Hepatic stellate cell (primary cell): ENCODE results near the gene PPP3CA.
"Not testable (repeated sequence)": the region's sequence is repeated elsewhere in the genome, so short reads cannot be mapped to it uniquely, and the experiment has no call there.

Source experiments
- DNase-seq: peaks from one replicate; pipeline ENCODE4 v3.0.0; 2011; ENCODE audit warnings: low spot score

Gene PPP3CA

GRCh38 chr4:101208171-101208570, 139.2 kb downstream of the PPP3CA start:
- DNase-seq = no peak

- no peak for DNase-seq
Measured at GRCh38 chr4:101205916-101206315, 141.4 kb downstream of the PPP3CA start.

- no peak for DNase-seq
Measured at GRCh38 chr4:101201421-101201820, 145.9 kb downstream of the PPP3CA start.

DNA sequence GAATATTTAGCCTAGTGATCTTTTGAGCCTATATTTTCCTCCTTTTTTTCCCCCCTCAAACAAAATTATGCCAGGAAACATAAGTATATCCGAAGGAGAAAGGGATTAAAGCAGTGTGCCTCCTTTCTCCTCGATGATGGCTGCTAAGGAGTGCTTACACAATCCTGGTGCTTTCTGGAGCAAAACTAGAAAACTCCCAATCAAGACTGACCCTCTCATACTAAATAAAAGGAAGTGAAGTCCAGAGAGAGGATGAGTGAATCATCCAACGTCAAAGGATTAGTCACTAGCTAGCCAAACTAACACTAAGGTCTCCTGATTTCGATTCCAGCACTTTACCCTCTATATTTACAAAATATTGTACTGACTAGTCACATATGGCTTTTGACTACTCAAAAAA, 146.8 kb downstream of the PPP3CA start:
- peak; percentile 32 for DNase-seq

- DNase-seq = no peak
Measured at GRCh38 chr4:101199507-101200285, 147.6 kb downstream of the PPP3CA start.

DNA sequence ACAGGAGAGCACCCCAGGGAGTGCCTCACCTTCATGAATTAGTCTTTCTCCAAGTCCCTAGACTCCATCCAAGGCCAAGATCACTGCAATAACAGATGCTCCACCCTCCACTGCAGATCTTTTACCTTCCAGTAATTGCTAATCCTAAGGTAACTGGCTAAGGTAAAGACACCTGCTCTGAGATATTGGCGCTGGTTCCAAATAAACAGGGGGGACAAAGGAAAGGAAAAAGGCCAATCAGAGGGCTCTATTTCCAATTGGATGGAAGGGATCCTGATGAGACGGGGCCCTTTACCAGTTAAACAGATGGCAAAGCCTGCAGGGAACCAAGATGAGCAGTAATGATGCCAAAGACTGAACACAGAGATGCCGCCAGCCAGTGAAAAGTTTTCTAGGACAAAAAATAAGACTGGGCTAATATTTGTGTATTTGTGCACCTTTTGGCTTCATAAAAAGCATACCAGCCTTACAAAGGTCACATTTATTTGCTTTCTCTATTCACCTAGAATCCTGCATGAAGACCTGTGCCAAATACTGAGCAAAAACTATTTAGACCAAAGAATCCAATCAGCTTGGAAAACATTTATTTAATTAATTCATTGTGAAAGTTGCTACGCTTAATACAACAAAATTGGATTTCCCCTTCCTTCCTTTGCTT, 148.5 kb downstream of the PPP3CA start:
- no peak for DNase-seq

GRCh38 chr4:101197350-101197749, 150.0 kb downstream of the PPP3CA start:
- DNase-seq = no peak

DNA sequence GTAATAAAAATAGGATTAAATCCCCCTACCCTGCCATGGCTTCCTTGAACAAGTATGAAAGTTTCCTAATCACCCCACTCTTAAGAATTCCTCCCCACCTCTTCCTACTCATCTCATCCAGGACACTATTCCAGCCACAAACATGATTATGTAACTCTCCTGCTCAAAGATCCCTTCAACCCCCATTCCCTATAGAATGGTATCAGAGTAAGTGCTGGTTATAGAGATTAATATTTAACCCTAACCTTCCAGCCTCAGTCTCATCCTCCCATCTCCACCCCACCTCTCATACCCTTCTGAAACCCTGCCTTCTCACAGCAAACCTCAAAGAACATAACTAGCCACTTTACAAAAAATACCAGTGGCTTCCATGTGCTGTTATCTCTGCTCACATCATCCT, 155.1 kb downstream of the PPP3CA start:
- DNase-seq = no peak

DNA sequence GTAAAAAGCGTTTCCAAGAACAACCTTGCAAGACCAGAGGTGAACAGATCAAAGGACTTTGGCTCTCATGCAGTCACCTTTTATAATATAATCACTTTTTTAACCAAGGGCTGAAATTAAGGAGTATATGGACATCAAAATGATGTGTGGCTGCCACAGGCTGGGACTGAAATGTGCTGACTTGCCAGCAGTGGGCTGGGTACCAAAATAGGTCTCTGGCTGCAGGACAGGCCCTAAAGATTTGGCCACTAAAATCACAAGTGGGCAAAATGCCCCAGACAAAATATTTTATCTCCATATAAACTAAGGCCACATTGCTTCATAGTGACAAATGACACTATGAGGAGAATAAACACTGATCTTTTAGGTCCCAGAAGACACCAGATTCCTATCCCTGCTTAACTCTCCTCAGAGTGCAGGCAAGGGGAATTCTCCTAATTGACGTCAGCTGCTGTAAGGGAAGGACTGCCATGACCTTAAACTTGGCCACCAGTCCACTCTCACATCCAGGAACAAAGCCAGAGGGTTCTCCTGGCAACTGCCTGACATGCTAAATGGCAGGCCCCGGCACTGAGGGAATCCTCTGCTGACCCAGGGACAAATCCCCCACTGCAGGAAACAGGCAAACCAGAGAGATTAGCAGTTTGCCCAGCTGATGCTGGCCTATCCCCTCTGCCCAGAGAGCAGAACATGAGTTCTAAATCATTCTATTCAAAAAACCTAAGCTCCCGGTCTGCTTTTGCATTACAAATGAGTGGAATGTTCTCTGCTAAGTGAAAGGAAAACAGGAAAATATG, 155.8 kb downstream of the PPP3CA start:
- no peak for DNase-seq

DNA sequence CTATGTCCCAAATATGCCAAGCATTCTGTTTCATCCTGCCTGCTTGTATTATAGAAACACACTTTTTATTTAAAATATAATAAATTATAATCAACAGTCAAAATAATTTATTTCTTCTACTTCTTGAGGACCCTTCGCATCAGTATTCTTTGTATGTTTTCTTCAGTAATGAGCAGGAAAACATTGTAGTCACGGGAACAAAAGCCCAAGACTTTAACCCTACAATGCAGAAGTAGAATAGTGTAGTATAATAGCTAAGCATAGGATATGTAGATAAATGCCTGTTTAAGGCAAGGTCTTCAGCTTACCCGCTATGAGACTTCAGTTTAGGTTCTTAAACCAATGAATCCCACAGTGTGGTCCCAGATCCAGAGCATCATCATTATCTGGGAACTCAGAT, 156.6 kb downstream of the PPP3CA start:
- DNase-seq = no peak

- no peak for DNase-seq
Measured at GRCh38 chr4:101188906-101189305, 158.4 kb downstream of the PPP3CA start.

GRCh38 chr4:101187841-101188240, 159.5 kb downstream of the PPP3CA start:
- no peak for DNase-seq

DNA sequence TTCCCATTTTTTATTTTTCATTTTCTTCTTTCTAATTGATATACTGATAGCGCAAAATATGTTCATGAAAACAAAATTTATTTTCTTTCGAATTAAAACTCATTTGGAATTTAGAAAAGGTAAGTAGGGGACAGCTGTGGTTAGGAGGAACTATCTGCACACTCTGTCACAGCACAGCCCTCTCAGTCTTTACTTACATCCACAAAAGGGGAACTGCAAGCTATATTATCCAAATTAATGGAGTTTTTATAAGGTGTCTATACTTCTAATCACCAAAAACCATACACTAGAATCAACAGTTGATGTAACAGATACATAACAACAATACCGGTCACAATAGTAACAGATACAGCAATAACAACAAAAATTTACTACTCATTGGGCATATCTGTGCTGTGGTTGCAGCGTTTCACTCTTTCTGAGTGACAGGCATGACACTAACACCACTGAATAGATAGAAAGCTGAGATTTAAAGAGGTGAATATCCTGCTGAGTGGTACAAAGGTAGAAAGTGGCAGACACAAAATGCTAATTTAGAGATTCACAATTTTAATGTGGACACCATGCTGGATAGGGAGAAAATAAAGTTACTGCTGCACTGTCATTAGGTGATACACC, 160.7 kb downstream of the PPP3CA start:
- DNase-seq = no peak

DNA sequence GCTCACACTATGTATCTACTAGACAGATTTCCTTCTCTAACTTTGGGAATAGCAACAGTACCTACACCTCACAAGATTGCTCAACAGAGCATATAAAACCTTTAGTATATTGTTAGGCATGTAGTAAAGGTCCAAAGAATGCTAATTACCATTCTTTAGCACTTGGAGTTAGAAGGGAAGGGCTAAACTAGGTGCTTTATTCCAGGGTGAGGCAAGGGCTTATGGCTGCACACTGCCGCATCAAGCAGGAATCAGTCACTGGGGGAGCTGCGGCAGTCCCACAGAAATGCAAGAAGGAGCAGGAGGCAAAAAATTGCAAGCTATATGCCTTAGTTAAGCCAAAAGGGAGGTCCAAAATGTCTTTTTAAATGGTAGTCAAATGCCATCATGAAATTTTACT, 162.7 kb downstream of the PPP3CA start:
- no peak for DNase-seq

GRCh38 chr4:101183666-101184373, 163.5 kb downstream of the PPP3CA start:
- no peak for DNase-seq

GRCh38 chr4:101183221-101183620, 164.1 kb downstream of the PPP3CA start:
- no peak for DNase-seq

DNA sequence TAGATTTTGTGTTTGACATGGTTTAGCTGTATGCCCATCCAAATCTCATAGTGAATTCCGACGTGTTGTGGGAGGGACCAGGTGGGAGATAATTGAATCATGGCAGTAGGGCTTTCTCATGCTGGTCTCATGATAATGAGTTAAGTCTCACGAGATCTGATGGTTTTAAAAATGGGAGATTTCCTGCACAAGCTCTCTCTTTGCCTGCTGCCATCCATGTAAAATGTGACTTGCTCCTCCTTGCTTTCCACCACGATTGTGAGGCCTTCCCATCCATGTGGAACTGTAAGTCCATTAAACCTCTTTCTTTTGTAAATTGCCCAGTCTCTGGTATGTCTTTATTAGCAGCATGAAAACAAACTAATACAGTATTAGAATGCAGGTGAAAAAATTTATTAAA, 164.6 kb downstream of the PPP3CA start:
- not testable (repeated sequence) for DNase-seq

GRCh38 chr4:101178731-101179130, 168.6 kb downstream of the PPP3CA start:
- no peak for DNase-seq

GRCh38 chr4:101177154-101177553, 170.2 kb downstream of the PPP3CA start:
- DNase-seq = no peak

DNA sequence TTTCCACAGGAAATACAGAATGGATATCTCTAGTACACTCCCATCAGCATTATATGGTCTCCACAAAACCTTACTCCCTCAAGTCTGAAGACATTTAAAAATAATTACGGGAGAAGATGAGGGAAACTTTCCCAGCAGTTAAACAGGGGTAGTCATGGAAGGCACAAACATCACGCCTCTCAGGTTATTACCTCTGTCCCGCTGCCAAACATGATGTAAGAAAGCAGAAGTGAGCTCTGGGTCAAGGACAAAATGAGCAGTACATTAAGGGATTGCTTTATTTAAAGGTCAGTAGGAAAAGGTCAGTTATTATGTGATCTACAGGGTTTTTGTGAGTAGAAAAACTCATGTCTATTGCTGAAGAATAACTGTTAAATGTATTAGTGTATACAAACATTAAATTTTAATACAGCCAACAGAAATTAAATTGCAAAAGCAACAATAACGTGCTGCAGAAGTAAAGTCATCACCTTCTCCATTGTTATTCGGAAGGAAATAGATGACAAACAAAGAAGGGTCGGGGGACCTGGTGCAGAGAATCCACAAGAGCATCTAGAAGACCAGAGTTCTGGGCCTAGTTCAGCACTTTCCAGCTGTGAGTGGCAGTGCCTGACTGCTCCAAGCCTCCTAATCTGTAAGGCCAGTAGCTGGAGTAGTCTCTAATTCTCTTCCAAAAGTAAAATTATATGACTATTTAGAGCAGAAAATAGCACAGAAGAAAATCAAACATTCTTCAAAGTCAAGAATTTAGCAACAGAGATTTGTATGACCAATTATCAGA, 171.2 kb downstream of the PPP3CA start:
- DNase-seq = no peak
